Fibroblast of peridontal ligament (primary cell): ENCODE data around the gene KLHL30.

Source experiments
- DNase-seq: peaks from one replicate; pipeline ENCODE4 v3.0.0-alpha.2; 2010; ENCODE audit errors: extremely low read depth

KLHL30 gene

GRCh38 chr2:238117199-238118154 is 21.0 kb upstream of the KLHL30 start:
- DNase-seq: peak; percentile 11

- no peak for DNase-seq
These were observed 18.6 kb upstream of the KLHL30 start for GRCh38 chr2:238119756-238120462.

GRCh38 chr2:238120463-238121298 is 17.8 kb upstream of the KLHL30 start:
- DNase-seq: no peak

- DNase-seq: no peak
These were observed 16.8 kb upstream of the KLHL30 start for GRCh38 chr2:238121511-238122286.

GRCh38 chr2:238122287-238123217 is 15.9 kb upstream of the KLHL30 start:
- no peak for DNase-seq

- DNase-seq: no peak
These were observed 15.1 kb upstream of the KLHL30 start for GRCh38 chr2:238123218-238123971.

- no peak for DNase-seq
These were observed 14.4 kb upstream of the KLHL30 start for GRCh38 chr2:238123991-238124470.

GRCh38 chr2:238124488-238125126 is 13.9 kb upstream of the KLHL30 start:
- DNase-seq: no peak

GRCh38 chr2:238125127-238125885 is 13.2 kb upstream of the KLHL30 start:
- no peak for DNase-seq

GRCh38 chr2:238126338-238126737 is 12.1 kb upstream of the KLHL30 start:
- no peak for DNase-seq

GRCh38 chr2:238126775-238127164 is 11.7 kb upstream of the KLHL30 start:
- no peak for DNase-seq

- peak; percentile 71 for DNase-seq
These were observed 11.1 kb upstream of the KLHL30 start for GRCh38 chr2:238127165-238128060.

- DNase-seq: no peak
These were observed 10.4 kb upstream of the KLHL30 start for GRCh38 chr2:238128061-238128440.

GRCh38 chr2:238128534-238129001 is 9.9 kb upstream of the KLHL30 start:
- DNase-seq: no peak

- no peak for DNase-seq
These were observed 9.1 kb upstream of the KLHL30 start for GRCh38 chr2:238129166-238130010.
